NB4 (cell line): ENCODE measurements around the gene LHX5.

Source experiments
- MYC ChIP-seq: IDR thresholded peaks from 2 replicates; pipeline ENCODE4 v1.6.1; 2011; ENCODE audit warnings: low read depth, low read length
- POLR2A ChIP-seq: IDR thresholded peaks from 2 replicates; pipeline ENCODE4 v1.6.1; 2011; ENCODE audit warnings: mild to moderate bottlenecking; ENCODE audit not compliant: insufficient read length; ENCODE audit errors: extremely low read depth
- TF ChIP-seq, protein P1 (sequence below): IDR thresholded peaks from one replicate; pipeline ENCODE4 v1.5.1; 2012; ENCODE audit warnings: low read depth, low read length
- TF ChIP-seq, protein P2 (sequence below): IDR thresholded peaks from 2 replicates; pipeline ENCODE4 v1.6.1; 2011; ENCODE audit warnings: low read depth, low read length

DNA sequence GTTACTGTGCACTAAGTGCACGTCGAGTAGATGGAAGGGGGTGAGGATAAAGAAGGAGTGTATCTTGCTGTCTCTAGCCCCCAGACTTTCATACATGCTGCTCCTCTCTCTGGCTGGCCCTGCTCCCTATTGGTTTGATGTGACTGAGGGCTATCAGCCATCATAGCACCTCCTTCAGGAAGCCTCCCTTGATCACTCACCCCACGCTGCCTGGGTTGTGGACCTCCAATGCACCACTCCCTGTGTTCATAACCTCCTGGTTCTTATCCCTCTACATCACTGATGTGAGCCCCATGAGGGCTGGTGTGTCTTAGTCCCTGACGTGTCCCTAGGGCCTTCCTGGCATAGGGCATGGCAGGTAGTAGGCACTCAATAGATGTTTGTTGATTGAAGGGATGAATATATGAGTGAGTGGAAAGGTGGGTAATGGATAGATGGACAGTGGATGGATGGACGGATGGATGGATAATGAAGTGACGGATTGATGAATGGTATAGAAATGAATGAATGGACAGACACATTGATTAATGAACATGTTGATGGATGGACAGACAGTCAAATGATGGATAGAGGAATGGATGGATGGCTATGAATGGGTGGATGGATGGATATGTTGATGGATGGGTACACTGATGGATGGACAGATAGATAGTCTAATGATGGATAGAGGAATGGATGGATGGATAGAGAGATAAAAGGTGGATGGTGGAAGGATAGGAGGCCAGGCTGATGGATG, 34.5 kb downstream of the LHX5 start:
- TF ChIP-seq, protein P1, sequence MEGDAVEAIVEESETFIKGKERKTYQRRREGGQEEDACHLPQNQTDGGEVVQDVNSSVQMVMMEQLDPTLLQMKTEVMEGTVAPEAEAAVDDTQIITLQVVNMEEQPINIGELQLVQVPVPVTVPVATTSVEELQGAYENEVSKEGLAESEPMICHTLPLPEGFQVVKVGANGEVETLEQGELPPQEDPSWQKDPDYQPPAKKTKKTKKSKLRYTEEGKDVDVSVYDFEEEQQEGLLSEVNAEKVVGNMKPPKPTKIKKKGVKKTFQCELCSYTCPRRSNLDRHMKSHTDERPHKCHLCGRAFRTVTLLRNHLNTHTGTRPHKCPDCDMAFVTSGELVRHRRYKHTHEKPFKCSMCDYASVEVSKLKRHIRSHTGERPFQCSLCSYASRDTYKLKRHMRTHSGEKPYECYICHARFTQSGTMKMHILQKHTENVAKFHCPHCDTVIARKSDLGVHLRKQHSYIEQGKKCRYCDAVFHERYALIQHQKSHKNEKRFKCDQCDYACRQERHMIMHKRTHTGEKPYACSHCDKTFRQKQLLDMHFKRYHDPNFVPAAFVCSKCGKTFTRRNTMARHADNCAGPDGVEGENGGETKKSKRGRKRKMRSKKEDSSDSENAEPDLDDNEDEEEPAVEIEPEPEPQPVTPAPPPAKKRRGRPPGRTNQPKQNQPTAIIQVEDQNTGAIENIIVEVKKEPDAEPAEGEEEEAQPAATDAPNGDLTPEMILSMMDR, result no peak
- TF ChIP-seq POLR2A (no peak), MYC (no peak)
- TF ChIP-seq, protein P2, sequence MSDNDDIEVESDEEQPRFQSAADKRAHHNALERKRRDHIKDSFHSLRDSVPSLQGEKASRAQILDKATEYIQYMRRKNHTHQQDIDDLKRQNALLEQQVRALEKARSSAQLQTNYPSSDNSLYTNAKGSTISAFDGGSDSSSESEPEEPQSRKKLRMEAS, result no peak
